T-helper 2 cell treated with Interferon-gamma antibody and Interleukin-4, amounts not matched to agents 5 μg/mL and 100 μg/mL, for 36 hours (primary cell): Measurements from ENCODE around the gene C3orf18.

Experiments used
- DNase-seq: peaks from one replicate; pipeline ENCODE4 v3.0.0; 2021; ENCODE audit warnings: low spot score
- H3K27ac Mint-ChIP-seq: one replicate; pipeline ENCODE4 v1.8.0; 2021; ENCODE audit warnings: mild to moderate bottlenecking, mixed read lengths
- H3K27me3 Mint-ChIP-seq: one replicate; pipeline ENCODE4 v1.8.0; 2021; ENCODE audit warnings: low read depth, mixed read lengths
- H3K36me3 Mint-ChIP-seq: one replicate; pipeline ENCODE4 v1.8.0; 2021; ENCODE audit warnings: low read depth, mixed read lengths
- H3K4me1 Mint-ChIP-seq: one replicate; pipeline ENCODE4 v1.8.0; 2021; ENCODE audit warnings: low read depth, mixed read lengths
- H3K4me3 Mint-ChIP-seq: one replicate; pipeline ENCODE4 v1.8.0; 2022; ENCODE audit warnings: mild to moderate bottlenecking, moderate library complexity, mixed read lengths
- H3K9me3 Mint-ChIP-seq: one replicate; pipeline ENCODE4 v1.8.0; 2021; ENCODE audit warnings: mixed read lengths

The C3orf18 gene

GRCh38 chr3:50577348-50577747 is 9.8 kb upstream of the C3orf18 start:
- Mint-ChIP-seq H3K4me1 (peaks cover 68% of the 10 kb centered on the region), H3K27me3 (no peaks in the 10 kb centered on the region), H3K4me3 (no peak overlapping the region), H3K36me3 (peaks cover 59% of the 10 kb centered on the region), H3K9me3 (no peaks in the 10 kb centered on the region), H3K27ac (peak overlapping the region; percentile 65)
- DNase-seq, result no peak

GRCh38 chr3:50575372-50575771 is 7.8 kb upstream of the C3orf18 start:
- H3K36me3 Mint-ChIP-seq, result peaks cover 63% of the 10 kb centered on the region
- no peaks in the 10 kb centered on the region for H3K27me3 Mint-ChIP-seq
- peak overlapping the region; percentile 98 for H3K4me3 Mint-ChIP-seq
- peak overlapping the region; percentile 94 for H3K27ac Mint-ChIP-seq
- DNase-seq, result no peak
- H3K9me3 Mint-ChIP-seq, result no peaks in the 10 kb centered on the region
- peaks cover 72% of the 10 kb centered on the region for H3K4me1 Mint-ChIP-seq

- no peaks in the 10 kb centered on the region for H3K27me3 Mint-ChIP-seq
- no peaks in the 10 kb centered on the region for H3K9me3 Mint-ChIP-seq
- no peak for DNase-seq
- peak overlapping the region; percentile 98 for H3K4me3 Mint-ChIP-seq
- peaks cover 74% of the 10 kb centered on the region for H3K4me1 Mint-ChIP-seq
- peaks cover 64% of the 10 kb centered on the region for H3K36me3 Mint-ChIP-seq
- H3K27ac Mint-ChIP-seq, result peak overlapping the region; percentile 94
These were observed 6.9 kb upstream of the C3orf18 start for GRCh38 chr3:50574444-50574831.

GRCh38 chr3:50573566-50574443 is 6.3 kb upstream of the C3orf18 start:
- peak; percentile 87 for DNase-seq
- Mint-ChIP-seq H3K4me3 (peak overlapping the region; percentile 98), H3K36me3 (peaks cover 58% of the 10 kb centered on the region), H3K4me1 (peaks cover 68% of the 10 kb centered on the region), H3K27me3 (no peaks in the 10 kb centered on the region), H3K9me3 (no peaks in the 10 kb centered on the region), H3K27ac (peak overlapping the region; percentile 94)

GRCh38 chr3:50572801-50573371 is 5.3 kb upstream of the C3orf18 start:
- no peaks in the 10 kb centered on the region for H3K9me3 Mint-ChIP-seq
- peaks cover 70% of the 10 kb centered on the region for H3K4me1 Mint-ChIP-seq
- no peaks in the 10 kb centered on the region for H3K27me3 Mint-ChIP-seq
- peaks cover 52% of the 10 kb centered on the region for H3K36me3 Mint-ChIP-seq
- DNase-seq, result peak; percentile 65
- peak overlapping the region; percentile 98 for H3K4me3 Mint-ChIP-seq
- peak overlapping the region; percentile 94 for H3K27ac Mint-ChIP-seq

- H3K4me1 Mint-ChIP-seq, result peaks cover 69% of the 10 kb centered on the region
- H3K9me3 Mint-ChIP-seq, result no peaks in the 10 kb centered on the region
- peak overlapping the region; percentile 98 for H3K4me3 Mint-ChIP-seq
- H3K36me3 Mint-ChIP-seq, result peaks cover 46% of the 10 kb centered on the region
- DNase-seq, result peak; percentile 80
- H3K27me3 Mint-ChIP-seq, result no peaks in the 10 kb centered on the region
- H3K27ac Mint-ChIP-seq, result peak overlapping the region; percentile 94
These were observed 4.6 kb upstream of the C3orf18 start for GRCh38 chr3:50572158-50572557.

- peak overlapping the region; percentile 98 for H3K4me3 Mint-ChIP-seq
- peaks cover 69% of the 10 kb centered on the region for H3K4me1 Mint-ChIP-seq
- H3K27ac Mint-ChIP-seq, result peak overlapping the region; percentile 95
- H3K9me3 Mint-ChIP-seq, result no peaks in the 10 kb centered on the region
- DNase-seq, result no peak
- peaks cover 41% of the 10 kb centered on the region for H3K36me3 Mint-ChIP-seq
- H3K27me3 Mint-ChIP-seq, result no peaks in the 10 kb centered on the region
These were observed 3.9 kb upstream of the C3orf18 start for GRCh38 chr3:50571486-50571885.

- Mint-ChIP-seq H3K27me3 (no peaks in the 10 kb centered on the region), H3K4me3 (peak overlapping the region; percentile 98), H3K27ac (peak overlapping the region; percentile 95), H3K4me1 (peaks cover 67% of the 10 kb centered on the region), H3K36me3 (peaks cover 35% of the 10 kb centered on the region), H3K9me3 (no peaks in the 10 kb centered on the region)
- DNase-seq, result no peak
These were observed 3.1 kb upstream of the C3orf18 start for GRCh38 chr3:50570508-50571279.

GRCh38 chr3:50568947-50569749 is 1.6 kb upstream of the C3orf18 start, which contains the start of gene HEMK1:
HEMK1 (plus strand) TSS chr3:50569522; CDS start chr3:50571105, 1,583 bp downstream.
- DNase-seq, result peak; percentile 95
- H3K9me3 Mint-ChIP-seq, result no peaks in the 10 kb centered on the region
- H3K27me3 Mint-ChIP-seq, result no peaks in the 10 kb centered on the region
- H3K4me1 Mint-ChIP-seq, result peaks cover 60% of the 10 kb centered on the region
- peak within 1 kb of the TSS; percentile 95 for H3K27ac Mint-ChIP-seq
- peaks cover 38% of the 10 kb centered on the region for H3K36me3 Mint-ChIP-seq
- peak within 1 kb of the TSS; percentile 98 for H3K4me3 Mint-ChIP-seq

GRCh38 chr3:50567011-50567385 is 549 bp downstream of the C3orf18 start:
- Mint-ChIP-seq H3K9me3 (no peaks in the 10 kb centered on the region), H3K4me1 (peaks cover 47% of the 10 kb centered on the region), H3K36me3 (peaks cover 29% of the 10 kb centered on the region), H3K27ac (no peak overlapping the region), H3K27me3 (no peaks in the 10 kb centered on the region), H3K4me3 (peak overlapping the region; percentile 80)
- DNase-seq, result no peak

GRCh38 chr3:50564321-50564720 is 3.2 kb downstream of the C3orf18 start:
- no peaks in the 10 kb centered on the region for H3K27me3 Mint-ChIP-seq
- no peaks in the 10 kb centered on the region for H3K9me3 Mint-ChIP-seq
- peaks cover 28% of the 10 kb centered on the region for H3K4me1 Mint-ChIP-seq
- H3K4me3 Mint-ChIP-seq, result peak overlapping the region; percentile 44
- peak overlapping the region; percentile 24 for H3K27ac Mint-ChIP-seq
- DNase-seq, result no peak
- H3K36me3 Mint-ChIP-seq, result peaks cover 13% of the 10 kb centered on the region

- no peak overlapping the region for H3K4me3 Mint-ChIP-seq
- no peak for DNase-seq
- H3K27ac Mint-ChIP-seq, result no peak overlapping the region
- peaks cover 15% of the 10 kb centered on the region for H3K36me3 Mint-ChIP-seq
- H3K4me1 Mint-ChIP-seq, result peaks cover 28% of the 10 kb centered on the region
- no peaks in the 10 kb centered on the region for H3K27me3 Mint-ChIP-seq
- no peaks in the 10 kb centered on the region for H3K9me3 Mint-ChIP-seq
These were observed 3.7 kb downstream of the C3orf18 start for GRCh38 chr3:50563867-50564266.

GRCh38 chr3:50562861-50563260 is 4.7 kb downstream of the C3orf18 start:
- no peaks in the 10 kb centered on the region for H3K27me3 Mint-ChIP-seq
- H3K9me3 Mint-ChIP-seq, result no peaks in the 10 kb centered on the region
- peaks cover 27% of the 10 kb centered on the region for H3K4me1 Mint-ChIP-seq
- no peak for DNase-seq
- H3K36me3 Mint-ChIP-seq, result peaks cover 17% of the 10 kb centered on the region
- H3K27ac Mint-ChIP-seq, result no peak overlapping the region
- H3K4me3 Mint-ChIP-seq, result no peak overlapping the region
